Testis (tissue), 3 donors: ENCODE measurements around the gene HSD17B14. TPM values are rescaled to one million over a fixed set of nuclear protein-coding genes. Genes with fewer than 3 reads are reported as not detected.

Experiments used
- DNase-seq: peaks from one replicate; pipeline ENCODE4 v3.0.0-alpha.2; 2019
- H3K27ac ChIP-seq, 2 donors: fragments of 200-600 bp; sonication (generic); one replicate each; pipeline ENCODE4 v1.5.1; 2019
- H3K27me3 ChIP-seq: fragments of 200-600 bp; sonication (generic); one replicate; pipeline ENCODE4 v1.5.1; 2019
- H3K36me3 ChIP-seq: fragments of 200-600 bp; sonication (generic); one replicate; pipeline ENCODE4 v1.5.1; 2017; ENCODE audit warnings: low read depth; ENCODE audit errors: missing control alignments
- H3K4me1 ChIP-seq: fragments of 200-600 bp; sonication (generic); one replicate; pipeline ENCODE4 v1.5.1; 2019
- H3K4me3 ChIP-seq, 2 donors: fragments of 200-600 bp; sonication (generic); one replicate each; pipeline ENCODE4 v1.5.1; 2017 to 2019
- H3K9me3 ChIP-seq: fragments of 200-600 bp; sonication (generic); one replicate; pipeline ENCODE4 v1.5.1; 2017
- CTCF ChIP-seq, 3 experiments: fragments of 450-650 bp in 2 of 3; fragments of 200-600 bp in 1 of 3; sonication (generic) in 1 of 3; IDR thresholded peaks; one replicate each; pipeline ENCODE4 v1.5.1; 2016 to 2019; ENCODE audit warnings: antibody characterized with exemption in 3 of 3, mild to moderate bottlenecking in 2 of 3, moderate library complexity in 1 of 3
- POLR2A ChIP-seq: fragments of 450-650 bp; IDR thresholded peaks from one replicate; pipeline ENCODE4 v1.6.1; 2017; ENCODE audit warnings: antibody characterized with exemption, mild to moderate bottlenecking, moderate library complexity
- WGBS, 2 donors: methylation state at CpG; one replicate each; pipeline ENCODE4 v1.1.5; 2018; 5-methylcytosine and 5-hydroxymethylcytosine counted together
- intact Hi-C: fragments of 100-400 bp; cut with DNase I; formaldehyde crosslinking; loops from one replicate; pipeline ENCODE4 v1.15.1; 2023; ENCODE audit warnings: low total_unique reads
- polyA plus RNA-seq: library from polyadenylated mRNA; stranded (reverse); fragments of 350-450 nt; fragmentation: Illumina TruSeq; extraction: RNeasy Lipid Tissue Mini Kit (QIAGEN cat#74804); gene quantifications from one replicate; pipeline ENCODE4 v1.2.3, GENCODE V29; 2014; ENCODE audit warnings: low read depth, low replicate concordance; ENCODE audit not compliant: insufficient read depth
- total RNA-seq, 2 donors: library from RNA; depleted of rRNA; stranded (reverse); fragments of >200 nt; gene quantifications; one replicate each; pipeline ENCODE4 v1.2.3, GENCODE V29; 2016

HSD17B14 gene
- total and polyA plus RNA-seq, 3 donors from 2014 or later, result 5.6 to 11.9 (median 8.8) TPM

- WGBS, 2 donors, result 29 to 46% methylated on average over 11 to 26 of the region's 29 CpGs
- TF ChIP-seq POLR2A (no peak), CTCF (IDR thresholded peaks at IDR 0.05) (no peak)
- Histone ChIP-seq H3K36me3 (no peaks in the 10 kb centered on the region), H3K9me3 (no peaks in the 10 kb centered on the region), H3K4me1 (peaks cover 5% of the 10 kb centered on the region), H3K27me3 (no peaks in the 10 kb centered on the region), H3K27ac (peak overlapping the region in 1 of 2 donors; percentile 77), H3K4me3 (peak overlapping the region; percentile 16 to 40)
- intact Hi-C loops, result no loop called here
- peak; percentile 84 for DNase-seq
Observed at GRCh38 chr19:48837051-48837524, 797 bp upstream of the HSD17B14 start.

- no peak for TF ChIP-seq POLR2A
- TF ChIP-seq CTCF (IDR thresholded peaks at IDR 0.05), result peak; percentile 87 to 97 (median 96)
- Histone ChIP-seq H3K4me3 (peak overlapping the region; percentile 25 to 40), H3K4me1 (peaks cover 5% of the 10 kb centered on the region), H3K36me3 (no peaks in the 10 kb centered on the region), H3K27me3 (no peaks in the 10 kb centered on the region), H3K9me3 (no peaks in the 10 kb centered on the region), H3K27ac (peak overlapping the region; percentile 27 to 77)
- peak; percentile 97 for DNase-seq
- WGBS, 2 donors, result 12% methylated on average over 8 to 12 of the region's 12 CpGs
- intact Hi-C loops, result no loop called here
Observed at GRCh38 chr19:48835734-48836088, 580 bp downstream of the HSD17B14 start.

GRCh38 chr19:48833977-48834376, 2.3 kb downstream of the HSD17B14 start:
- intact Hi-C loops, result no loop called here
- no peaks in the 10 kb centered on the region for H3K9me3 ChIP-seq
- no peaks in the 10 kb centered on the region for H3K36me3 ChIP-seq
- H3K4me1 ChIP-seq, result peaks cover 5% of the 10 kb centered on the region
- H3K27ac ChIP-seq, result no peak overlapping the region
- no peak for DNase-seq
- H3K4me3 ChIP-seq, result no peak overlapping the region
- TF ChIP-seq POLR2A (no peak), CTCF (IDR thresholded peaks at IDR 0.05) (no peak)
- no peaks in the 10 kb centered on the region for H3K27me3 ChIP-seq
- 83 to 91% methylated on average over 5 of the region's 5 CpGs for WGBS, 2 donors

GRCh38 chr19:48833049-48833448, 3.2 kb downstream of the HSD17B14 start:
- peaks cover 5% of the 10 kb centered on the region for H3K4me1 ChIP-seq
- intact Hi-C loops, result no loop called here
- WGBS, 2 donors, result 76 to 89% methylated on average over 5 of the region's 5 CpGs
- no peaks in the 10 kb centered on the region for H3K9me3 ChIP-seq
- no peak for TF ChIP-seq CTCF (IDR thresholded peaks at IDR 0.05)
- TF ChIP-seq POLR2A, result no peak
- H3K27ac ChIP-seq, result no peak overlapping the region
- no peaks in the 10 kb centered on the region for H3K27me3 ChIP-seq
- H3K36me3 ChIP-seq, result no peaks in the 10 kb centered on the region
- H3K4me3 ChIP-seq, result no peak overlapping the region
- DNase-seq, result no peak

- no peak for DNase-seq
- intact Hi-C loops, result no loop called here
- TF ChIP-seq POLR2A (no peak), CTCF (IDR thresholded peaks at IDR 0.05) (no peak)
- no peaks in the 10 kb centered on the region for H3K27me3 ChIP-seq
- H3K27ac ChIP-seq, result no peak overlapping the region
- no peaks in the 10 kb centered on the region for H3K9me3 ChIP-seq
- H3K4me1 ChIP-seq, result peaks cover 5% of the 10 kb centered on the region
- H3K4me3 ChIP-seq, result no peak overlapping the region
- WGBS, 2 donors, result 90 to 94% methylated on average over 4 of the region's 4 CpGs
- no peaks in the 10 kb centered on the region for H3K36me3 ChIP-seq
Observed at GRCh38 chr19:48830965-48831364, 5.3 kb downstream of the HSD17B14 start.
